Stimulated activated CD8-positive, alpha-beta memory T cell treated with anti-CD3 and anti-CD28 coated beads, Interleukin-12 subunit alpha, Interleukin-12 subunit beta, amount 100 ng/mL, for 1 hour (primary cell): Measurements from ENCODE around the gene GLIPR2.
"Not testable (repeated sequence)": the region's sequence is repeated elsewhere in the genome, so short reads cannot be mapped to it uniquely, and the experiment has no call there.

Experiments
- DNase-seq: peaks from one replicate; pipeline ENCODE4 v3.0.0-alpha.2; 2020; ENCODE audit warnings: low read depth

GLIPR2 gene

DNA sequence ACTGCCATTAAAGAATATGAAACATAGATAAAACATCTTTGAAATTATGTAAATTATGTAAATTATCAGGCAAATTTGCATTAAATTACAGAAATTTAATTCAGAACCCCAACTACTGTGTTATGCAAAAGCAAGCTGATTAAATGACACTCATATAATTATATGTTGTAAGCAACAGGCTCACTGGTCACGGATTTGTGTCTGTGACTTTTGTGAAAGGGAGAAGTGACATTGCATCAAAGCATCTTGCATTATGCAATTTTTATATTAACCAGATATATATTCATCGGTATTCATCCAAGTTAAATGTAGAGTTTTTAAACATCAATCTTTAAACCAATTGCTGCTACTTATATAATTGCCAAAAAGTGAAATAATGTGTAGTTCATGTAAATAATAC lies 13.0 kb upstream of the GLIPR2 start:
- DNase-seq, result no peak

DNA sequence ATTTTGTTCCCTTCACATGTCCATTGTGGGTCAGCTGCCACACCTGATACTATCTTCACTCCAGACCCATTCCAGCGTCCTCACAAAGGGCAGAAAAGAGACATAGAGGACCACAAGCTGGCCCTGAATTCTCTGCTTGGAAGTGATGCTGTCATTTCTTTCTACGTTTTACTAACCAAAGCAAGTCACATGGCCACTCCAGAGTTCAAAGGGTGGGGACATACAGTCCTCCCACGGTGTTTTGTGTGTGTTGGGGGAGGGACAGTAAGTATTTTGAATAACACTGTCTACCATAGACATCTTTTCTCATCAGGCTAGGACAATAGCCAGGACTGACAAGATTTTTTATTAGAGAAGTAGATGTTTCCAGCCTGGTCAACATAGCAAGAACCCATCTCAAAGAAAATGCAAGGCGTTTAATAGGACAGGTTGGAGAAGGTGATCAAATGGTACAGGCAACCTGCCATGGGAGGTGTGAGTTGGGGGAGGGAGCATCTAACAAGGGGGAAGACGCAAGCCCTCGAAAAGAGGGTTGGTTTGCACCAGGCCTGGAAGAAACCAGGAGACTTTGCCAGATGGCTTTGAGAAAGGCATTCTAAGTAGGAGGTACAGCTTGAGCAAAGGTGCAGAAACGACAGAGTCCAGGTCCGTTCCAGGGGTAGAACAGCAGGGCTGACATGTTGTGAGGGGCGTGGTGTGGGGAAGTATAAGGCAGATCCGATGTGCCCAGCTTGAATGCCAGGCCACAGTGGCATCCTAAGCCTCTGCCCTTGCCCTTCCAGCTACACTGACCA lies 11.3 kb upstream of the GLIPR2 start:
- DNase-seq, result no peak

DNA sequence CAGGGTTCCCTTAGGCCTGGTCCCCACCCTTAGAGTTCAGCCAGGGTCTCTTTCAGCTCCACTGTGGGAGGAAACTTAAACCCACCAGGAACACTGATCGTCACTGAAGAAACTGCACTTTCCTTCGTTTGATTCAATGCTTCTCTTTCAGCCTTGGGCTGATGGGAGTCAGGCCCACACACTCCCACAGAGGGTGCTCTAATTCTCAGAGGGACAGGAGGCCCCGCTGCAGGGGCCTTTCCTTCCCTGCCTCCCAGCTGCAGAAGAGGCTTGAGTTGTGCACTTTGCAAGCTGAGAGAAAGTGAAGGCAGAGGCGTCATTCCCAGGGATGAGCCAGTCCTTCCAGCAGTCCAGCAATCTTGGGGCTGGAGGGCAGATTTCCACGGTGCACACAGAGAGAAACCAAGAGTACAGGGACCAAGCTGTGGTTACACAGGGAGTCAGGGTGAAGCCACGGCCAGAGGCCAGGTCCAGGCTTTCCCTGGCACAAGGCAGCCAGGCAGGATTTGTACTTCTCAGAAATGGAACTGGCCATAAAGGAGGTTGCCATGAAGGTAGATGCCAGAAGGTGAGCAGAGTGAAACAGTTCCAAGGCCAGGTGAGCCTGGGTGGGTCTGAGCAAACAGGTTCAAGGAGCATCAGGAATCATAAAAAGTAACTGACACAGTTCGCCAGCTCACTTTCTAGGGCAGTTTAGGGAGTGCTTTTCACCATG lies 10.4 kb upstream of the GLIPR2 start:
- no peak for DNase-seq

DNA sequence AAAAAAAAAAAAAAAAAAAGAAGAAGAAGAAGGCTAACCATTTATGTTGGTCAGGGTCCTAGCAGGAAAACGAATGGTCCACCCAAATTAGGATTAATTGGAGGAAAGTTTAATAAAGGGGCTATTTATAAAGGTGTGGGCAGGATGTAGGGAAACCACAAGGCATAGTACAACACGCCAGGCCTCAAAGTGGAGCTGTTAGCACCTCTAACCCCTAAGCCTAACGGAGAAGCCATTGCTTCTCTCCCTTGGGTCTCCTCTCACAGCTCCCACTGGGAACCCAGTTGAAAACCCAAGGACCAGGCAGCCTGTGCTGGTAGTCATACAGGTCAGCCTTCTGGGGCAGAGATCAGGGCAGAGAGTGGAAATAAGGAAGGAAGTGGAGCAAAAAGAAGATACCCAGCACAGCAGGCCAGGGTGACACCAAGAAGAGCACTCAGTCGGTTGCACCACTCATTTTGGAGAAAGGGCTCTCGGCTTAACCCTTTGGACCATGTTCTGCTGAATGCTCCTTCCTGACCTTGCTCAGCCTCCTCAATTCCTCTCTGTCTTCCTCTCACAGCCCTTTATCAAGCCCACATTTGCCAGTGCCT lies 8.8 kb upstream of the GLIPR2 start:
- no peak for DNase-seq

DNA sequence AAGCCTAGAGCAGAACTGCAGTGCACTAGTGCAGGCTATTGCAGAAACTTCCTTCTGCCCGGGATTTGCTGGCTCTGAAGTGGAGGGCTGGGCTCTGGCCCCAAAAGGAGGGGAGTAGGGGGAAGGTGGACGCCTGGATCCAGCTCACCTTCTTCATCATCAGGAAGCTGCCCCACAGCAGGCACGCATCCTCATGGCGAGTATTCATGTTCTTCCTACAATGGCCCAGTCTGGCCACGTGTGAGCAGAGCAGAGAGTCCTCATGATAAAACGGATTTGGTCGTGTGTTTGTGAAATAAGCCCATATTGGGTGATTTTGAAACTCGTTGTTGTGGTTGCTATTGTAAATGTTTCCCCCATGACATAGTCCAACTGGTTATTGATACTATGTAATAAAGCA lies 8.2 kb upstream of the GLIPR2 start:
- no peak for DNase-seq

DNA sequence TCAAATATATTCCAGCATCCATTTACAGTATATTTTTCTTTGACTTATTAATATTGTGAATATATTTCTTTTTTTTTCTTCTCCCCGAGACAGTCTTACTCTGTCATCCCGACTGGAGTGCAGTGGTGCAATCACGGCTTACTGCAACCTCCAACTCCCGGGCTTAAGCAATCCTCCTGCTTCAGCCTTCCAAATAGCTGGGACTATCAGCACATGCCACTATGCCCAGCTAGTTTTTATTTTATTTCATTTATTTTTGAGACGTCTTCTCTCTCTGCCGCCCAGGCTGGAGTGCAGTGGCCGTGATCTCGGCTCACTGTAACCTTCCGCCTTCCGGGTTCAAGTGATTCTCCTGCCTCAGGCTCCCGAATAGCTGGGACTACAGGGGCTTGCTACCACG lies 7.4 kb upstream of the GLIPR2 start:
- no peak for DNase-seq

DNA sequence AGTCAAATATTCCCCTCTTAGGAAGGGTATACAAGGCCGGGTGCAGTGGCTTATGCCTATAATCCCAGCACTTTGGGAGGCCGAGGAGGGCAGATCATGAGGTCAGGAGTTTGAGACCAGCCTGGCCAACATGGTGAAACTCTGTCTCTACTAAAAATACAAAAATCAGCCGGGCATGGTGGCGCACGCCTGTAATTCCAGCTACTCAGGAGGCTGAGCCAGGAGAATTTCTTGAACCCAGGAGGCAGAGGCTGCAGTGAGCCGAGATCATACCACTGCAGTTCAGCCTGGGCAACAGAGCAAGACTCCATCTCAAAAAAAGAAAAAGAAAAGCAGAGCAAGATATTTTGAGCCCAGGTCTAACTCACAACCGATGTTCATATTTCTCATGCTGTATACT lies 4.9 kb upstream of the GLIPR2 start:
- not testable (repeated sequence) for DNase-seq

DNA sequence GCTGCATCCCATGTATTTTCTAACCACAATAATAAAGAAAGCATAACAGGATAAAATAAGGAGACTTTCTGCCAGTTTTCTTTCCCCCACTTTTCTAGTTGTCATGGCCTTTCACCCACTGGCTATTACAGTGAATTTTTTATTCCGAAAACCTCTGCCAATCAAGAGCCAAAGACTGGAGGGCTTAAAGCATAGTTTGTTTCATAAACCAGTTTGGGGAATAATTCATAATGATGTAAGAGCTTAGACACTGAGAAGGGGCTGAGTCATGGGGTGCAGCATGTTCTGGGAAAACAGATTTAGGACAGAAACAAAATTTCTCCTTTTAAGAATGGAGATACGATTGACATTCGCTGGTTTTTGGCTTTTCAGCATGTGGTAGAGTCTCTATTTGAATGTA lies 4.4 kb upstream of the GLIPR2 start:
- no peak for DNase-seq

DNA sequence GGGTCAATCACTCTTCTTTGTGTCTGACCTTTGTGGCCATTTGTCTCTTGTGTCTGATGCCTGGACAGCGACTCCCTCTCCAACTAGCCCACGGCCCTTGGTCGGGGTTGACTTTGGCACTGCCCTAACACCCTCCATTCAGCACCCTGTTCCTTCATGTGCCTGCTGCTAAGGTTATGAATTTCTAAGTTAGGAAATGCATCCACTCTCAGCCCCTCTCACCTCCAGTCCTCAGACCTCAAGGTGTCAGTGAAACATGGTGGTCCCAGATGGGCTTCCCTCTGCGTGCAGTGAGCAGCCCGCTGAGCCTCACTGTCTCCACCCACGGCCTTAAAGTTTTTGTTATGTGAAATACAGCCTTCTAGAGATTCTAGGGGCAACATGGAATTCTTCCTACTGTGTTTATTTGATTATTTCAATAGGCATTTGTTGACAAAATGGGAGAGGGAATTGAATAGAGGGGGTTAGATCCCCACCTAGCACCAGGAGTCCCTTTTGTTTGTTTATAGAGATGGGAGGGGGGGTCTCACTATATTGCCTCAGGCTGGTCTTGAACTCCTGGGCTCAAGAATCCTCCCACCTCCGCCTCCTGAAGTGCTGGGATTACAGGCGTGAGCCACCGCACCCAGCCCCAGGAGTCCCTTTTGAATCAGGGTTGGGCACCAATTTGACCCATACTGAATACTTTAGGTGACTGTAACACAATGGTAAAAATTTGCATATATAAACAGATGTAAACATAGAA lies 1.6 kb upstream of the GLIPR2 start:
- DNase-seq, result no peak

DNA sequence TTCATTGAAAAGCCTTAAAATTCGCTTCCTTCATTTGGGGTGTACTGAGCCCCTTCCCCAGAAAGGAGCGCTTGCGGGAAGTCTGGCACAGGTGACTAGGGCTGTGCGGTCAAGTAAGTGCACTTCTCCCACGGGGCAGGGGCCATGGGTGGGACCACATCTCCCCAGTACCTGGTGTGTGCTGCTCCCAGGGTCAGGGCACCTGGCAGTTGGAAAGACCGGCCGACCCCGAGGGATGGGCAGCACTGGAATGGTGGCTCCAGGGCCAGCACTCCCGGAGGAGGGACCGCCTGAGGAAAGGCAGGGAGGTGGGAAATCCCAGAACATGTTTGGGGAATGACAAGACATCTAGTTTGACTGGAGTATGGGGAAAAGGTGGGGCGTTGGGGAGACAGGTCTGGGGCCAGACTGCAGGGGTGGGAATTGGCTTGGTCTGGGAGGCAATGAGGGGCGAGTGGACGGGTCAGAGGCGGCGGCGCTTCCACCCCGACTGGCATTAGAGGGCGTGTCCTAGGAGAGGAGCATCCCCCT lies 727 bp upstream of the GLIPR2 start:
- no peak for DNase-seq

DNA sequence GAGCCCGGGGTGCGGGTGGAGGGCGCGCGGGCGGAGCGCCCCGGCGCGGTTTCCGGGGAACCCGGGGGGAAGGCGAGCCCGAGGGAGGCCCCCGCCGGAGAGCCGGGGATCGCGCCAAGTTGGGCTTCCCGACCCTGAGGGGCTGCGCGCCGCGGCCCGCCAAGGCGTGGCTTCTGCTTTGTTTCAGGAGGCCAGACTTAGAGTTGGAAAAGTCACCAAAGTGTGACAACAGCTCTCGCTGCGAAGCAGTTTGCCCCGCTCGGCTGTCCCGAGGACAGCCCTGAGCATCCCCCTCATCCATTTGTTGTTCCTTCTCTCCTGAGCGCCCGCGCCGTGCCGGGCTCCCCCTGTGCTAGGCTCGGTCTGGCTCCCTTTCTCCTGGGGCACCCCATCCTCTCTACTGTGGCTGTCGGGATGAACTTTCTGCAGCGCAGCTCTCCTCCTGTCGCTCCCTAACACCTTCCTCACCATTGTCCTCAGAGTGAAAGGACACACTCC lies 410 bp downstream of the GLIPR2 start:
- no peak for DNase-seq

DNA sequence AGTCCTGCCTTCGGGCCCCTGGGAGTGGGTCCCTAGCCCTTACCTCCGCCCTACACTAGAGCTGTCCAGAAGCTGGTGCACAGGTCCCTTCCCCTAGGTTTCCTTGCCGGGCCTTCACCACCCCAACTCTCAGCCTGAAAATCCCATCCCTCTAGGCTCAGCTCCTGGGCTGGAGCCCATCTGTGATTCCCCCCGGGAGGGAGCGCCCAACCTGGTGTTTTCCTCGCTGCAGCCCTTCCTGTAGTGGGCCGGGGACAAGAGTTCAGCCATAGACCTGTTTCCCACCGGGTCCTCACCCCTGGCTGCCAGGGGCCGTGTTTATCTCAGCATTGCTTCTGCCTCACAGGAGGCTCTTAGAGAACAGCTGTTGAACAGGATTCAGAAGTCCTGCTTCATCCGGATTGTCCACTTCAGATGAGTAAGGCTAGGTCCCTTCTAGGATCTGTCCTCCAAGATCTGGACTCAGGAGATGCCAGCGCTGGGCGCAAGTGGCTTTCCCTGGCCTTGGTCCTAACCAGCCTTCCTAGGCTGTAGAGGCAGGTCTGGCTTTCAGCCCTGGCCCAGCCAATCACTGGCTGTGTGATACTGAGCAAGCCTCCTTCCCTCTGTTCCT lies 965 bp downstream of the GLIPR2 start:
- DNase-seq, result no peak

DNA sequence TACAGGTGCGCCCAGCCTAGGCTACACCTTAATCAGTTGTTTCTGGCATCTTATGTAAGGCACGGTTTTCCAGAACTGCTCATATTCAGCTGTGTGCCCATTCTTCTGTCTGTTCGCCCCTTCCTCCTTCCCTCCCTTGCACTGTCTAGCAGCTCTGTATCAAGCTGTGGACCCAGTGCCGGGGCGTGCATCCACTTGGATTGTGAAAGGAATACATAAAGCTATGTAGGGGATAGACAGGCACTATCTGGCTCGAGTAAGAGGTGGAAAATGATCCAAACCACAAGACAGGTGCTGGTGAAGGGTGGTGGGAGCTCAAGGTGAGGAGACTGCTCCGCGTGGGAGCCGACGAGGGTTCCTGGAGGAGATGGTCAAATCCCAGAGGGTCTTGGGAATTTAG lies 2.0 kb downstream of the GLIPR2 start:
- no peak for DNase-seq

DNA sequence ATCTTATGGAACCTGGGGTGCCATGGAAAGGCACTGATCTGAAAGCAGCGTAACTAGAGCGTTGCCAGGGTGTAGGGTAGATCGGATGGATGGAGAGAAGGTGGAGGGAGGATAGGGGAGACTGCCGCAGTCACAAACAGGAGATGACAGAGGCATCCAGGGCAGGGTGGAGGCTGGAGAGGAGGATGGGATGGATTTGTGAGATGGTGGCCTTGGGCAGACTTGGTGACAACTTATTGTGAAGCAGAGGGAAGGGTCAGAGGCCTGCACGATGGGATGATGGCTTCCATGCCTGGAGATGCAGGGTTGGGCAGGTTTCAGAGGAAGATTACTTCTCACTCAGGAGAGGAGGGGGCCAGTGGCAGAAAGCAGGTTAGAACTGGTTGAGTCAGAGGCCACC lies 2.4 kb downstream of the GLIPR2 start:
- no peak for DNase-seq

DNA sequence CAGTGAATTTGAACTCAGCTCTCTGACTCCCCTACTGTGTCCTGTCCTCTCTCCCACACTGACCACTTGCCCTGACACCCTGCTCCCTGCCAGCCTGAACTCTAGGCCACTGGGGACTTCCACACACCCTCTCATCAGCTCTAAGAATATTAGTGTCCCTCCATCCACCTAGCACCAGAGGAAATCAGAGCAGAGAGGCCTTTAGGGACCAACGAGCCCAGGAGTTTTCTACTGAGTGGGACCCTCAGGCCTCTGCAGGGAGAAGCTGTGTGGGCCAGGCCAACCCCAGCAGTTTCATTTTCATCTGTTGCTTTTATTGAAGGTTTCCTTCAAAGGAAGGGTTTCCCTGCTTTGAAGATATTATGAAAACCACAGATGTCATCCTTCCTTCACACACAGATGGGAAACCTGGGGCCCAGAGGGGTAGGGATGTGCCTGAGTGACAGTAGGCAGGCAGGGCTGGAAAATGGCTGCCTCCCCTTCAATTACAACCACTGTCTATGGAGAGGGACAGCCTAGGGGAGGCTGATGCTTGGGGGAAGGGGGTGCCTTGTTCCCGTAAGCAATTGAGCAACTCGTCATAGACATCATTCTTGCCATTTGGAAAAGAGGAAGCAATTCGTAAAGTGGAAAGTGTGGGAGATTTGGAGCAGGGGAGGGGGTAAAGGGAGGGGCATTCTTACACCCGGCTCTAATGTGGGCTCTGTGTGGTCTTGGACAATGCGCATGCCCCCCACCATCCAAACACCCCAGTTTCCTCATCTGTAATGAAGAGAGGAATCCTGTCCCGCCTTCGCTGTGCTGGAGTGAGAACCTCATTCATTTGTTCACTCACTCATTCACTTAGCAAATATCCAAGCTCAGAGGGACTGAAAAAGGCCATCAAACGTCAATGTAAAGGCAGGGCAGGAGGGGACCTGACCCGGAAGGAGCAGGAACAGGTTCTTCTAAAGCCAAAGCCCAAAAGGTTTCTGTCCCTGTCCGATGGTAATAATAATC lies 3.9 kb downstream of the GLIPR2 start:
- DNase-seq, result no peak

DNA sequence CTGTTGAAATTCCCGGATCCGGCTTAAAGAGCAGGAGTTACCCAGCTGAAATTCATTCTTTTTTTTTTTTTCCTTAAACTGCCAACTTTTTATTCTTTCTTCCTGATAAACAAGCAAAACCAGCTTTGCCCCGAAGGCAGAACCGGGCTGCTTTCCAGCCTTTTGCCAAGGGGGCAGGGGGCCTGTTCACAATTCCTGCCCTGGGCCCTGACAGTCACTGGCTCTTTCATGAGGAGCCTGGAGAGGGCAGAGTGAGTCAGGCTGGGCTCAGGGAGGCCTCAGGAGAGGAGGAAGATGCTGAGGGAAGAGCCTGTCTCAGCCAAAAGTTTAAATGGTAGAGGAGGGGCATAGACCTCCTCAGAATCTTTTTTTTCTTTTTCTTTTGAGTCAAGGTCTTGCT lies 4.8 kb downstream of the GLIPR2 start:
- DNase-seq, result no peak

DNA sequence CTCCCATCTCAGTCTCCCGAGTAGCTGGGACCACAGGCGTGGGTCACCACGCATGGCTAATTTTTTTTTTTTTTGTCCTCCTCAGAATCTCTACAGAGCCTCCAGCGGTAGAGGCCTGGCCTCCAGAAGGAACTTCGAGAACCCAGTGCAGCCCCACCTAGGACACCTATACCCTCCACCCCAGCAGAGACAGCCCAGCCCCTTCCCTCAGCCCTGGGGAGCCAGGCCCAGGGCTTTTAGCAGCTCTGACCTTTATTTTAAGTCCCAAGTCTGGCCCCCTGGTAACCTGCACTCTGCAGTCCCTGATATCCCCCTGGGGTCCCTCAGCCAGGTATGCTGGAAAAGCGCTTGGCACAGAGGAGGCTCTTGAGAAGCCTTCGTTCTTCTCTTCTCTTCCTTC lies 5.2 kb downstream of the GLIPR2 start:
- DNase-seq, result no peak

DNA sequence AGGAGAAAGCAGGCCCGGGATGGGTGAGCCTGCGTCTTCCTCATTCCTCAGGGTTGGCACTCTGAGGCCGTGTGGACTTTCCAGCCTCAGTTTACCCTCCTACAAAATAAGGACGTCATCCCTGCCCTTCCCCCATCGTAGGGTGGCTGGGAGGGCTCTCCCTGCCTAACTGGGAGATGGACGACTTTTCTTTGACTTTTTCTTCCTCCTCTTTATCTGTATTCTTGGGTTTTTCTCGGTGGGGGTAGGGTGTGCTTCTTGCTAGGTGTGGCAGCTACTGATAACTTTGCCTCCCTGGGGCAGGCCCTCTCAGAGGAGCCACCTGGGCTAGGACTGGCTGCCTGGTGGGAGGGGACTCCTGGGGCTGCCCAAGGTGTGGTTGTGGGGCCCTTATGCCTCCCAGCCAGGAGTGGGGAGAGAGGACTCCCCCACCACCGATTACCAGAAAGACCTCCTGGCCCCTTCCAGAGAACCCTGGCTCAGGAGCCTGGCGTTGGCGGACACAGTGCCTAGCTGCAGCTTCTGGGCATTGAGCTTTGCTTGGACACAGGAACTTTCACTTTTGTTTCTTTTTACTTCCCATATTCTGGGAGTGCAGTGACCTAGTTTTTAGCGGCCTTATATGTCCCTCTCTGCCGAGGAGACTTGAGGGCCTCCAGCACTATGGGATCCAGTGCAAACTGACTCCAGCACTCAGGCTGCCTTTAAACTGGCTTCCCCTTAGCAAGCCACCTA lies 6.1 kb downstream of the GLIPR2 start:
- no peak for DNase-seq

DNA sequence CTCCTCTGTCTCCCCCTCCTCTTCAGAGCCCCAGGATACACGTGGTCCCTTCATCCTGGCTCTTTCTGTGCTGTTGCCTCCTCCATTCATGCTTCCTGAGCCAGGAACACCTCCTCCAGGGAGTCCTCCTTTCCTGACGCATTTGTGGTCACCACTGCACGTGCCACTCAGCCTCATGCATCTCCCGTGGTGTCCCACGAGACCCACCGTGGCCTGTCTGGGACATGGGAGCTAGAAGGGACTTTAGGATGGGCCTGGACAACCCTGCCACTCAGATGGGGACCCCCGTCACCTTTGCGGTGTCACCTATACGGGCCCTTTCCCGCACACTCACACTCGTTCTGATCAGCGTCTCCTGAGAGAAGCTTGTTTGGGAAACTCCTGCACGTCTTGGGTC lies 6.7 kb downstream of the GLIPR2 start:
- no peak for DNase-seq
